ENCODE results near the gene DHRS2.

The DHRS2 gene

DNA sequence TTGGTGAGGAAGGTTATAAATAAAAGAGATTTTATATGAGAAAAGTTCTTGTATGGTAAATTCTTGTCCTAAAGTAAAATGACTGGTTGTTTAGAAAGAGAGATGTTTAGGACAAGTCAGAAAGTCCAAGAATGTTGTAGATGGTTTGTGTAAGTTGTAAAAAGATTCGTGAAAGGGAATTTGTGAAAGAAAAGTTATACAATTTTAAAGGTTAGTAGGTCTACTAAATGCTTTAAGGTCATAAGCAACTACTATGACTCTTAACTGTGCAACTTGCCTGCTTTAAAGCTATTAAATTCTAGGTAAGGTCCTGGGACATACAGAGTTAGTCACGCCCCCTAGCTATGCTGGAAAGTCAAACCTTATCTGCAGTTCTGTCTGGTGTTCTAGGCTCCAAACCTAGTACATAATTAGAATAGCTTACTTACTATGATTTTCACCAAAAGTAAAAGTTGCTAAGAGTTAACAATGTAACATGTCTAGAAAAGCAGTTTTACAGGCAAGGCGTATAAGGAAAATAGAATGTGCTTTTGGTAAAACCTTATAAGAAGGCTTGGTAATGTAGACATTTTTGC is 11.2 kb upstream of the DHRS2 start:
- Histone ChIP-seq H3K27me3 (ENCODE audit: control insufficient read depth in 1 of 2, insufficient read depth in 1 of 2, low read length in 2 of 2) (peaks cover 0 to 3% of the 10 kb centered on the region in 2 experiments), H3K4me3 (ENCODE audit: insufficient read depth in 1 of 2, low read depth in 1 of 2, low read length in 2 of 2) (no peak overlapping the region), H3K79me1 (replicated peaks; ENCODE audit: low read length, poor library complexity, severe bottlenecking) (no peaks in the 10 kb centered on the region), H4K8ac (ENCODE audit: low read length) (no peak overlapping the region), H3K4me1 (ENCODE audit: control insufficient read depth, insufficient read depth, low read depth, low read length) (no peaks in the 10 kb centered on the region), H2AFZ (ENCODE audit: low read depth, low read length) (no peak overlapping the region), H3K23ac (ENCODE audit: low read length in 2 of 2) (no peak overlapping the region), H3K4me2 (ENCODE audit: low read length, poor library complexity, severe bottlenecking) (no peak overlapping the region), H2BK120ac (ENCODE audit: low read depth, low read length) (no peak overlapping the region), H3K4ac (ENCODE audit: low read depth in 1 of 2, low read length in 2 of 2) (no peak overlapping the region), H2BK5ac (ENCODE audit: low read depth, low read length, poor library complexity, severe bottlenecking) (no peak overlapping the region), H2BK15ac (ENCODE audit: low read depth, poor library complexity, severe bottlenecking) (no peak overlapping the region), H3K9me3 (ENCODE audit: control insufficient read depth, low read length) (peaks cover 36% of the 10 kb centered on the region), H2BK12ac (ENCODE audit: low read length in 2 of 2) (no peak overlapping the region), H2AK5ac (ENCODE audit: low read length, severe bottlenecking) (no peak overlapping the region), H3K14ac (ENCODE audit: low read length in 2 of 2) (no peak overlapping the region), H4K91ac (ENCODE audit: low read length) (no peak overlapping the region), H3K36me3 (ENCODE audit: control insufficient read depth in 1 of 2, insufficient read depth in 2 of 2, low read depth in 1 of 2, low read length in 2 of 2) (no peaks in the 10 kb centered on the region), H3K27ac (ENCODE audit: low read length, poor library complexity, severe bottlenecking) (no peak overlapping the region), H3K18ac (ENCODE audit: low read depth in 1 of 2, low read length in 2 of 2) (no peak overlapping the region), H3K9ac (ENCODE audit: low read length) (no peak overlapping the region)
- no peak for DNase-seq
- WGBS = 65% methylated on average over 3 of the region's 3 CpGs

- no peak overlapping the region for H2AFZ ChIP-seq (ENCODE audit: low read depth, low read length)
- no peak overlapping the region for H3K23ac ChIP-seq (ENCODE audit: low read length in 2 of 2)
- no peak overlapping the region for H2BK15ac ChIP-seq (ENCODE audit: low read depth, poor library complexity, severe bottlenecking)
- no peak overlapping the region for H3K27ac ChIP-seq (ENCODE audit: low read length, poor library complexity, severe bottlenecking)
- H2AK5ac ChIP-seq (ENCODE audit: low read length, severe bottlenecking) = no peak overlapping the region
- no peak overlapping the region for H3K9ac ChIP-seq (ENCODE audit: low read length)
- H4K8ac ChIP-seq (ENCODE audit: low read length) = no peak overlapping the region
- no peak overlapping the region for H2BK120ac ChIP-seq (ENCODE audit: low read depth, low read length)
- no peaks in the 10 kb centered on the region for H3K36me3 ChIP-seq (ENCODE audit: control insufficient read depth in 1 of 2, insufficient read depth in 2 of 2, low read depth in 1 of 2, low read length in 2 of 2)
- no peak overlapping the region for H3K18ac ChIP-seq (ENCODE audit: low read depth in 1 of 2, low read length in 2 of 2)
- H3K4ac ChIP-seq (ENCODE audit: low read depth in 1 of 2, low read length in 2 of 2) = no peak overlapping the region
- H3K14ac ChIP-seq (ENCODE audit: low read length in 2 of 2) = no peak overlapping the region
- DNase-seq = no peak
- H3K4me1 ChIP-seq (ENCODE audit: control insufficient read depth, insufficient read depth, low read depth, low read length) = peaks cover 4% of the 10 kb centered on the region
- no peak overlapping the region for H2BK5ac ChIP-seq (ENCODE audit: low read depth, low read length, poor library complexity, severe bottlenecking)
- no peak overlapping the region for H3K4me3 ChIP-seq (ENCODE audit: insufficient read depth in 1 of 2, low read depth in 1 of 2, low read length in 2 of 2)
- H3K4me2 ChIP-seq (ENCODE audit: low read length, poor library complexity, severe bottlenecking) = no peak overlapping the region
- no peaks in the 10 kb centered on the region for H3K27me3 ChIP-seq (ENCODE audit: control insufficient read depth in 1 of 2, insufficient read depth in 1 of 2, low read length in 2 of 2)
- no peaks in the 10 kb centered on the region for H3K79me1 ChIP-seq (replicated peaks; ENCODE audit: low read length, poor library complexity, severe bottlenecking)
- H2BK12ac ChIP-seq (ENCODE audit: low read length in 2 of 2) = no peak overlapping the region
- H3K9me3 ChIP-seq (ENCODE audit: control insufficient read depth, low read length) = peaks cover 35% of the 10 kb centered on the region
- H4K91ac ChIP-seq (ENCODE audit: low read length) = no peak overlapping the region
Measured at GRCh38 chr14:23626946-23627345, 9.2 kb upstream of the DHRS2 start.

DNA sequence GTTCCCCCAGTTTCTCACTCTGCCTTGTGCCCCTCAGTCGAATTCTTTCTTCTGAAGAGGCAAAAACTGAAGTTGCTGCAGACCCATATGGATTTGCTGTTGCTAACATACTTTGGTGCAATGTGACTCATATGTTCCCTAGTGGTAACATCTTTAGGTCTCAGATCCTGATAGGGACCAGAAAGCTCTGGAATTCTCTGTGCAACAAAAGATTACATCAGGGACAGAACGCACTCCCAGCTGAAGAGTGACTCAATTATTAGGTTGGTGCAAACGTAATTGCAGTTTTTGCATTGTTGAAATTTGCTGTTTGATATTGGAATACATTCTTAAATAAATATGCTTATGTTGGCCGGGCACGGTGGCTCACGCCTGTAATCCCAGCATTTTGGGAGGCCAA is 8.2 kb upstream of the DHRS2 start:
- Histone ChIP-seq H3K4ac (ENCODE audit: low read depth in 1 of 2, low read length in 2 of 2) (no peak overlapping the region), H2BK15ac (ENCODE audit: low read depth, poor library complexity, severe bottlenecking) (no peak overlapping the region), H3K36me3 (ENCODE audit: control insufficient read depth in 1 of 2, insufficient read depth in 2 of 2, low read depth in 1 of 2, low read length in 2 of 2) (no peaks in the 10 kb centered on the region), H3K4me3 (ENCODE audit: insufficient read depth in 1 of 2, low read depth in 1 of 2, low read length in 2 of 2) (no peak overlapping the region), H3K27me3 (ENCODE audit: control insufficient read depth in 1 of 2, insufficient read depth in 1 of 2, low read length in 2 of 2) (peaks cover 5% of the 10 kb centered on the region in 2 experiments), H2BK5ac (ENCODE audit: low read depth, low read length, poor library complexity, severe bottlenecking) (no peak overlapping the region), H3K18ac (ENCODE audit: low read depth in 1 of 2, low read length in 2 of 2) (no peak overlapping the region), H4K91ac (ENCODE audit: low read length) (no peak overlapping the region), H3K23ac (ENCODE audit: low read length in 2 of 2) (no peak overlapping the region), H2AFZ (ENCODE audit: low read depth, low read length) (no peak overlapping the region), H3K14ac (ENCODE audit: low read length in 2 of 2) (no peak overlapping the region), H3K9me3 (ENCODE audit: control insufficient read depth, low read length) (peaks cover 27% of the 10 kb centered on the region), H2BK120ac (ENCODE audit: low read depth, low read length) (no peak overlapping the region), H3K27ac (ENCODE audit: low read length, poor library complexity, severe bottlenecking) (no peak overlapping the region), H4K8ac (ENCODE audit: low read length) (no peak overlapping the region), H3K9ac (ENCODE audit: low read length) (no peak overlapping the region), H2BK12ac (ENCODE audit: low read length in 2 of 2) (no peak overlapping the region), H3K4me1 (ENCODE audit: control insufficient read depth, insufficient read depth, low read depth, low read length) (peaks cover 4% of the 10 kb centered on the region), H3K4me2 (ENCODE audit: low read length, poor library complexity, severe bottlenecking) (no peak overlapping the region), H3K79me1 (replicated peaks; ENCODE audit: low read length, poor library complexity, severe bottlenecking) (no peaks in the 10 kb centered on the region), H2AK5ac (ENCODE audit: low read length, severe bottlenecking) (no peak overlapping the region)
- WGBS = 70% methylated on average over 6 of the region's 6 CpGs
- DNase-seq = no peak

DNA sequence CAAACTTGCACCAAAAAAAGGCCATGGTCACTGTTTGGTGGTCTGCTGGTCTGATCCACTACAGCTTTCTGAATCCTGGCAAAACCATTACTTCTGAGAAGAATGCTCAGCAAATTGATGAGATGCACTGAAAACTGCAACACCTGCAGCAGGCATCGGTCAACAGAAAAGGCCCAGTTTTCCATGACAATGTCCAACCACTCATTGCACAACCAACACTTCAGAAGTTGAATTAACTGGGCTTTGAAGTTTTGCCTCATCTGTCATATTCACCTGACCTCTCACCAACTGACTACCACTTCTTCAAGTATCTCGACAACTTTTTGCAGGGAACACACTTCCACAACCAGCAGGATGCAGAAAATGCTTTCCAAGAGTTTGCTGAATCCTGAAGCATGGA is 7.0 kb upstream of the DHRS2 start:
- Histone ChIP-seq H3K79me1 (replicated peaks; ENCODE audit: low read length, poor library complexity, severe bottlenecking) (no peaks in the 10 kb centered on the region), H2BK120ac (ENCODE audit: low read depth, low read length) (no peak overlapping the region), H4K8ac (ENCODE audit: low read length) (no peak overlapping the region), H3K18ac (ENCODE audit: low read depth in 1 of 2, low read length in 2 of 2) (no peak overlapping the region), H4K91ac (ENCODE audit: low read length) (no peak overlapping the region), H3K36me3 (ENCODE audit: control insufficient read depth in 1 of 2, insufficient read depth in 2 of 2, low read depth in 1 of 2, low read length in 2 of 2) (no peaks in the 10 kb centered on the region), H2BK15ac (ENCODE audit: low read depth, poor library complexity, severe bottlenecking) (no peak overlapping the region), H3K4me1 (ENCODE audit: control insufficient read depth, insufficient read depth, low read depth, low read length) (peaks cover 5% of the 10 kb centered on the region), H3K27me3 (ENCODE audit: control insufficient read depth in 1 of 2, insufficient read depth in 1 of 2, low read length in 2 of 2) (peaks cover 7 to 9% of the 10 kb centered on the region in 2 experiments), H3K4me3 (ENCODE audit: insufficient read depth in 1 of 2, low read depth in 1 of 2, low read length in 2 of 2) (no peak overlapping the region), H2BK5ac (ENCODE audit: low read depth, low read length, poor library complexity, severe bottlenecking) (no peak overlapping the region), H3K14ac (ENCODE audit: low read length in 2 of 2) (no peak overlapping the region), H3K4ac (ENCODE audit: low read depth in 1 of 2, low read length in 2 of 2) (no peak overlapping the region), H3K4me2 (ENCODE audit: low read length, poor library complexity, severe bottlenecking) (no peak overlapping the region), H3K23ac (ENCODE audit: low read length in 2 of 2) (no peak overlapping the region), H2BK12ac (ENCODE audit: low read length in 2 of 2) (no peak overlapping the region), H3K27ac (ENCODE audit: low read length, poor library complexity, severe bottlenecking) (no peak overlapping the region), H2AFZ (ENCODE audit: low read depth, low read length) (no peak overlapping the region), H3K9ac (ENCODE audit: low read length) (no peak overlapping the region), H2AK5ac (ENCODE audit: low read length, severe bottlenecking) (no peak overlapping the region), H3K9me3 (ENCODE audit: control insufficient read depth, low read length) (peaks cover 17% of the 10 kb centered on the region)
- 36% methylated on average over 2 of the region's 2 CpGs for WGBS
- no peak for DNase-seq

Data from mesenchymal stem cell (in vitro differentiated cells and primary cell).